Trophoblast cell (in vitro differentiated cells and primary cell): ENCODE data around the gene ANK2.

Experiments
- DNase-seq, 2 donors: peaks; one replicate each; pipeline ENCODE4 v3.0.0-alpha.2; 2016
- H2AFZ ChIP-seq: 2 replicates; pipeline ENCODE4 v1.6.1; 2013; ENCODE audit warnings: low read length, moderate library complexity, mild to moderate bottlenecking; ENCODE audit not compliant: insufficient read depth, poor library complexity
- H2AK5ac ChIP-seq: 2 replicates; pipeline ENCODE4 v1.6.1; 2013; ENCODE audit warnings: mild to moderate bottlenecking, low read length
- H2BK120ac ChIP-seq: 2 replicates; pipeline ENCODE4 v1.6.1; 2013; ENCODE audit warnings: low read length, mild to moderate bottlenecking, moderate library complexity; ENCODE audit not compliant: insufficient read depth, poor library complexity
- H2BK12ac ChIP-seq: 2 replicates; pipeline ENCODE4 v1.6.1; 2013; ENCODE audit warnings: mild to moderate bottlenecking, low read length, moderate library complexity
- H2BK5ac ChIP-seq: 2 replicates; pipeline ENCODE4 v1.6.1; 2013; ENCODE audit warnings: low read length, low read depth, moderate library complexity, mild to moderate bottlenecking; ENCODE audit not compliant: poor library complexity
- H3K14ac ChIP-seq: 2 replicates; pipeline ENCODE4 v1.6.1; 2013; ENCODE audit warnings: mild to moderate bottlenecking, low read length
- H3K18ac ChIP-seq: 2 replicates; pipeline ENCODE4 v1.6.1; 2013; ENCODE audit warnings: mild to moderate bottlenecking, low read length
- H3K23ac ChIP-seq: 2 replicates; pipeline ENCODE4 v1.6.1; 2013; ENCODE audit warnings: low read length
- H3K27ac ChIP-seq: 2 replicates; pipeline ENCODE4 v1.5.1; 2013; ENCODE audit warnings: low read depth, mild to moderate bottlenecking, inconsistent platforms, low read length, moderate library complexity
- H3K27me3 ChIP-seq: 2 replicates; pipeline ENCODE4 v1.6.1; 2013; ENCODE audit warnings: inconsistent platforms, mild to moderate bottlenecking, low read length, moderate library complexity; ENCODE audit not compliant: insufficient read depth
- H3K36me3 ChIP-seq, 2 experiments: 1 replicate in 1 of 2; 2 replicates in 1 of 2; pipeline ENCODE4 v1.6.1; 2013; ENCODE audit warnings: low read length in 2 of 2, mild to moderate bottlenecking in 2 of 2, moderate library complexity in 1 of 2; ENCODE audit not compliant: insufficient read depth in 2 of 2, control insufficient read depth in 1 of 2
- H3K4ac ChIP-seq: 2 replicates; pipeline ENCODE4 v1.6.1; 2013; ENCODE audit warnings: low read depth, mild to moderate bottlenecking, low read length, moderate library complexity
- H3K4me1 ChIP-seq, 2 experiments: 1 replicate in 1 of 2; 2 replicates in 1 of 2; pipeline ENCODE4 v1.6.1; 2013; ENCODE audit warnings: low read length in 2 of 2, mild to moderate bottlenecking in 2 of 2, moderate library complexity in 1 of 2; ENCODE audit not compliant: insufficient read depth in 2 of 2, control insufficient read depth in 1 of 2
- H3K4me2 ChIP-seq: 2 replicates; pipeline ENCODE4 v1.6.1; 2013; ENCODE audit warnings: inconsistent platforms, mild to moderate bottlenecking, low read length, moderate library complexity
- H3K4me3 ChIP-seq: 2 replicates; pipeline ENCODE4 v1.5.1; 2013; ENCODE audit warnings: mild to moderate bottlenecking, low read depth, low read length, inconsistent platforms
- H3K79me1 ChIP-seq: one replicate; pipeline ENCODE4 v1.6.1; 2013; ENCODE audit warnings: low read length
- H3K79me2 ChIP-seq: 2 replicates; pipeline ENCODE4 v1.6.1; 2013; ENCODE audit warnings: low read length, mild to moderate bottlenecking; ENCODE audit not compliant: control insufficient read depth, insufficient read depth, poor library complexity
- H3K9ac ChIP-seq: 2 replicates; pipeline ENCODE4 v1.6.1; 2013; ENCODE audit warnings: mild to moderate bottlenecking, low read length
- H3K9me3 ChIP-seq: 2 replicates; pipeline ENCODE4 v1.6.1; 2013; ENCODE audit warnings: low read depth, mild to moderate bottlenecking, control low read depth, inconsistent platforms, low read length; ENCODE audit not compliant: insufficient read depth
- H4K12ac ChIP-seq: 2 replicates; pipeline ENCODE4 v1.6.1; 2013; ENCODE audit warnings: low read depth, mild to moderate bottlenecking, low read length, moderate library complexity
- H4K8ac ChIP-seq: 2 replicates; pipeline ENCODE4 v1.6.1; 2013; ENCODE audit warnings: low read depth, mild to moderate bottlenecking, low read length, moderate library complexity
- H4K91ac ChIP-seq: one replicate; pipeline ENCODE4 v1.6.1; 2013; ENCODE audit warnings: low read depth, mild to moderate bottlenecking, low read length, moderate library complexity
- WGBS: extraction: QIAGEN DNeasy Blood & Tissue Kit; methylation state at CpG from one replicate; pipeline ENCODE4 v1.1.7; 2013; ENCODE audit warnings: missing lambda C conversion rate; ENCODE audit not compliant: insufficient read length, insufficient coverage; ENCODE audit errors: extremely low coverage; 5-methylcytosine and 5-hydroxymethylcytosine counted together

ANK2 gene

GRCh38 chr4:113248320-113248719 lies 198.9 kb downstream of the ANK2 start:
- Histone ChIP-seq H3K36me3 (no peaks in the 10 kb centered on the region), H3K79me1 (no peaks in the 10 kb centered on the region), H2BK120ac (no peak overlapping the region), H2BK5ac (no peak overlapping the region), H3K23ac (no peak overlapping the region), H3K18ac (no peak overlapping the region), H3K14ac (no peak overlapping the region), H4K8ac (no peak overlapping the region), H3K4me1 (no peaks in the 10 kb centered on the region), H3K4me3 (no peak overlapping the region), H2AFZ (no peak overlapping the region), H4K91ac (no peak overlapping the region), H2AK5ac (no peak overlapping the region), H3K4ac (no peak overlapping the region), H3K27ac (no peak overlapping the region), H3K9ac (no peak overlapping the region), H3K79me2 (no peaks in the 10 kb centered on the region), H3K9me3 (no peaks in the 10 kb centered on the region), H3K4me2 (no peak overlapping the region), H2BK12ac (no peak overlapping the region), H4K12ac (no peak overlapping the region), H3K27me3 (no peaks in the 10 kb centered on the region)
- no peak for DNase-seq
- no CpG with 5 or more reads among the region's 5 CpGs for WGBS

GRCh38 chr4:113255628-113256027 lies 206.2 kb downstream of the ANK2 start:
- no peak overlapping the region for H2AFZ ChIP-seq
- H3K14ac ChIP-seq: no peak overlapping the region
- no peaks in the 10 kb centered on the region for H3K27me3 ChIP-seq
- no peak overlapping the region for H3K4me3 ChIP-seq
- H3K27ac ChIP-seq: no peak overlapping the region
- no peak overlapping the region for H3K4ac ChIP-seq
- no peak overlapping the region for H4K8ac ChIP-seq
- no peak overlapping the region for H3K23ac ChIP-seq
- H3K79me1 ChIP-seq: no peaks in the 10 kb centered on the region
- no peak for DNase-seq
- no peaks in the 10 kb centered on the region for H3K79me2 ChIP-seq
- no peaks in the 10 kb centered on the region for H3K36me3 ChIP-seq
- no peak overlapping the region for H2BK12ac ChIP-seq
- no peak overlapping the region for H3K9ac ChIP-seq
- no peaks in the 10 kb centered on the region for H3K9me3 ChIP-seq
- no peak overlapping the region for H2BK120ac ChIP-seq
- H3K4me2 ChIP-seq: no peak overlapping the region
- H3K4me1 ChIP-seq: no peaks in the 10 kb centered on the region
- H3K18ac ChIP-seq: no peak overlapping the region
- H2BK5ac ChIP-seq: no peak overlapping the region
- H4K12ac ChIP-seq: no peak overlapping the region
- no peak overlapping the region for H2AK5ac ChIP-seq
- H4K91ac ChIP-seq: no peak overlapping the region
- WGBS: no CpG with 5 or more reads among the region's 6 CpGs

GRCh38 chr4:113256946-113257345 lies 207.5 kb downstream of the ANK2 start:
- Histone ChIP-seq H2AK5ac (no peak overlapping the region), H2AFZ (no peak overlapping the region), H3K4me3 (no peak overlapping the region), H3K79me2 (no peaks in the 10 kb centered on the region), H4K12ac (no peak overlapping the region), H3K27me3 (no peaks in the 10 kb centered on the region), H3K23ac (no peak overlapping the region), H4K8ac (no peak overlapping the region), H3K14ac (no peak overlapping the region), H2BK120ac (no peak overlapping the region), H2BK12ac (no peak overlapping the region), H3K9ac (no peak overlapping the region), H3K79me1 (no peaks in the 10 kb centered on the region), H3K4ac (no peak overlapping the region), H3K36me3 (no peaks in the 10 kb centered on the region), H3K4me1 (no peaks in the 10 kb centered on the region), H4K91ac (no peak overlapping the region), H3K27ac (no peak overlapping the region), H3K18ac (no peak overlapping the region), H3K4me2 (no peak overlapping the region), H3K9me3 (no peaks in the 10 kb centered on the region), H2BK5ac (no peak overlapping the region)
- WGBS: no CpG with 5 or more reads among the region's 5 CpGs
- DNase-seq: no peak

- no peak overlapping the region for H2BK5ac ChIP-seq
- no CpG with 5 or more reads among the region's 4 CpGs for WGBS
These were observed 211.2 kb downstream of the ANK2 start for GRCh38 chr4:113260688-113261087.

More at GRCh38 chr4:113260688-113261087, 211.2 kb downstream of the ANK2 start:
- H2AFZ ChIP-seq: no peak overlapping the region
- H3K79me1 ChIP-seq: no peaks in the 10 kb centered on the region
- no peak overlapping the region for H4K12ac ChIP-seq
- no peak overlapping the region for H2BK12ac ChIP-seq
- no peak overlapping the region for H3K4me2 ChIP-seq
- no peak overlapping the region for H2BK120ac ChIP-seq
- peak overlapping the region; percentile 18 for H3K9ac ChIP-seq
- no peak overlapping the region for H4K8ac ChIP-seq
- DNase-seq: no peak
- no peak overlapping the region for H3K4ac ChIP-seq
- no peaks in the 10 kb centered on the region for H3K27me3 ChIP-seq
- no peaks in the 10 kb centered on the region for H3K79me2 ChIP-seq
- no peak overlapping the region for H2AK5ac ChIP-seq
- no peak overlapping the region for H3K14ac ChIP-seq
- no peak overlapping the region for H3K4me3 ChIP-seq
- no peaks in the 10 kb centered on the region for H3K4me1 ChIP-seq
- H3K18ac ChIP-seq: no peak overlapping the region
- no peak overlapping the region for H3K23ac ChIP-seq
- H3K27ac ChIP-seq: no peak overlapping the region
- H4K91ac ChIP-seq: no peak overlapping the region
- no peaks in the 10 kb centered on the region for H3K9me3 ChIP-seq
- H3K36me3 ChIP-seq: no peaks in the 10 kb centered on the region
